Sigmoid colon (tissue), 7 donors: ENCODE measurements around the gene EPB41L3. TPM values are rescaled to one million over a fixed set of nuclear protein-coding genes. Genes with fewer than 3 reads are reported as not detected.
"Not testable (repeated sequence)": the region's sequence is repeated elsewhere in the genome, so short reads cannot be mapped to it uniquely, and the experiment has no call there.

Experiments used
- DNase-seq: peaks from one replicate; pipeline ENCODE4 v3.0.0-alpha.2; 2019
- H3K27ac ChIP-seq, 4 donors: fragments of 200-600 bp; sonication (generic); one replicate each; pipeline ENCODE4 v1.5.1; 2016 to 2019; ENCODE audit warnings: mild to moderate bottlenecking in 1 of 4
- H3K27me3 ChIP-seq, 3 donors: fragments of 200-600 bp; sonication (generic); one replicate each; pipeline ENCODE4 v1.5.1; 2019; ENCODE audit warnings: mild to moderate bottlenecking in 1 of 3
- H3K36me3 ChIP-seq, 4 donors: fragments of 200-600 bp; sonication (generic); one replicate each; pipeline ENCODE4 v1.5.1; 2016 to 2019
- H3K4me1 ChIP-seq, 4 donors: fragments of 200-600 bp; sonication (generic); one replicate each; pipeline ENCODE4 v1.5.1; 2017 to 2019
- H3K4me3 ChIP-seq, 4 donors: fragments of 200-600 bp; sonication (generic); one replicate each; pipeline ENCODE4 v1.5.1; 2017 to 2019; ENCODE audit warnings: mild to moderate bottlenecking in 2 of 4, moderate library complexity in 1 of 4
- H3K9me3 ChIP-seq, 4 donors: fragments of 200-600 bp in 3 of 4; sonication (generic) in 3 of 4; one replicate each; pipeline versions ENCODE4 v1.5.1 to v1.6.1; 2013 to 2019
- CTCF ChIP-seq, 4 experiments: fragments of 450-650 bp in 3 of 4; fragments of 200-600 bp in 1 of 4; IDR thresholded peaks; one replicate each; pipeline ENCODE4 v1.5.1; 2016 to 2019; ENCODE audit warnings: antibody characterized with exemption in 4 of 4, mild to moderate bottlenecking in 3 of 4, moderate library complexity in 2 of 4
- EP300 ChIP-seq, 4 donors: sonication (generic); formaldehyde crosslinking; IDR thresholded peaks; one replicate each; pipeline ENCODE4 v1.6.1; 2017; ENCODE audit warnings: antibody characterized with exemption in 4 of 4
- POLR2A ChIP-seq, 2 donors: fragments of 450-650 bp; IDR thresholded peaks; one replicate each; pipeline ENCODE4 v1.6.1; 2016; ENCODE audit warnings: antibody characterized with exemption in 2 of 2, mild to moderate bottlenecking in 2 of 2, moderate library complexity in 2 of 2
- POLR2AphosphoS5 ChIP-seq, 4 donors: sonication (generic); formaldehyde crosslinking; IDR thresholded peaks; one replicate each; pipeline ENCODE4 v1.6.1; 2017; ENCODE audit warnings: antibody characterized with exemption in 4 of 4
- WGBS, 2 donors: extraction: QIAGEN DNeasy Blood & Tissue Kit; methylation state at CpG; one replicate each; pipeline ENCODE4 v1.1.7; 2013; 5-methylcytosine and 5-hydroxymethylcytosine counted together
- intact Hi-C: fragments of 100-400 bp; cut with DNase I; formaldehyde crosslinking; loops from one replicate; pipeline ENCODE4 v1.15.1; 2023
- polyA plus RNA-seq, 3 donors: library from polyadenylated mRNA; stranded (reverse); fragments of 200-250 nt; gene quantifications; one replicate each; pipeline ENCODE4 v1.2.3, GENCODE V29; 2013
- total RNA-seq, 4 donors: library from RNA; depleted of rRNA; stranded (reverse); fragments of >200 nt; gene quantifications; one replicate each; pipeline ENCODE4 v1.1.0, GENCODE V29; 2016
- donor health status: healthy with polysubstance abuse.
- donor health status: Bipolar disorder and iron deficiency.
- donor health status: healthy.

Gene EPB41L3
- total and polyA plus RNA-seq, 7 donors: 26.1 to 156 (median 78.8) TPM

DNA sequence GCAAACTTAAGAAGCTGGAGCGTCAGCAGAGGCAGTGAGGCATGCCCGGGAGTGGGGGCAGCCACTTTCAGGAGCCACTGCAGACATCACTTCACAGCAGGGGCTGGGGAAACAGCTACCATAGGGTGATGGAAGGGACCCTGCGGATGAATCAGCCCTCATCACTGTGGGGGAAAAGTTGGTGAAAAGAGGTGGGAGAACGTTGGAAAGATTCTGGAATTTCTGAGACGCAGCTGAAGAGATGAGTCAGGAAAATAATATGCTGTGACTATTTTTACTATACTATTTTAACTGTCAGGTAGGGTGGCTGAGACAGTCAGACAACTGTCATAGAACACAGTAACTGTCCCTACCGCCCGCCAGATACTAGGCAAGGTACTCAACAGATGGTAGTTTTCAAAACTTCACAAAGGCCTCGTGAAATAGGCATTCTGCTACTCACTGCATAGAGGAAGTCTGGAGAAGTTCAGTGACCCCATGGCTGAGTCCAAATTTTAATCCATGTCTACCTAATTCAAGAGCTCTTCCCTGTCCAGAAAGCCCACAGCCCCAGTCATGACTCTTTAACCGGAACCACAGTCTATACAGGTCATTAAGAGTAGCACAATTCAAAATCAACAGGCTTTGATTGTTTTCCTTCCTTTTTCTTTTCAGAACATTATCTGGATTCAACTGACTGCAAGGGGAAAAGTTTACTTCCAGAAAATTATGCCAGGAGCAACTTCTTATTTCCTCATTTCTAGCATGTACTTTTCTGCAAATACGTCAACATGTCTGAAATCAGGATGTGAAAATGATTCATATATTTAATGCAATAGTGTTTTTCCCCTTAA, 39.3 kb upstream of the EPB41L3 start:
- no peaks in the 10 kb centered on the region for H3K4me1 ChIP-seq
- intact Hi-C loops: no loop called here
- H3K9me3 ChIP-seq: no peaks in the 10 kb centered on the region
- TF ChIP-seq EP300 (IDR thresholded peaks at IDR 0.05) (peak in 2 of 4 donors; percentile 51 to 58), POLR2AphosphoS5 (IDR thresholded peaks at IDR 0.05) (no peak)
- H3K4me3 ChIP-seq: no peak overlapping the region
- DNase-seq: no peak
- H3K36me3 ChIP-seq: no peaks in the 10 kb centered on the region
- WGBS, 2 donors: 75 to 84% methylated on average over 10 of the region's 10 CpGs
- H3K27me3 ChIP-seq: no peaks in the 10 kb centered on the region
- peak overlapping the region; percentile 22 to 60 (median 41) for H3K27ac ChIP-seq

DNA sequence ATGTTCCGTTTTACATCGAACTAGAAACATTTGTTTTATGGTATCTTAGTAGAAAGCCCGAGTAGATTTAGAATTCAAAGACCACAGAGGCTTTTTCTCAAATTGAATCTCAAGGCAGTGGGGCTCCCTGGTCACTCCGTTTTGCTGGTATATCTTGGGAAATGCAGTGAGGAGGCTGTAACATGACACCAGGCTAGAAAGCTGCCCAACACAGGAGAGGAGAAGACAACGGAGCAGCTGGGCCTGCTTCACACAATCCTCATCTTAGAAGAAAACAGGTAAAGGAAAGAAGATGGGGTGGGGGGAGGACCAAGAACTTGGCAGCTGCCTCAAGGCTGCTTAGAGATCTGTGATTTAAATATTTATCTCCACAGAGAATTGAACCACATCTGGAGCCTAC, 38.3 kb upstream of the EPB41L3 start:
- Histone ChIP-seq H3K36me3 (no peaks in the 10 kb centered on the region), H3K4me3 (no peak overlapping the region), H3K27me3 (no peaks in the 10 kb centered on the region), H3K4me1 (no peaks in the 10 kb centered on the region), H3K9me3 (no peaks in the 10 kb centered on the region), H3K27ac (peak overlapping the region in 1 of 4 donors; percentile 60)
- intact Hi-C loops: no loop called here
- 62 to 75% methylated on average over 5 of the region's 5 CpGs for WGBS, 2 donors
- DNase-seq: no peak
- TF ChIP-seq POLR2AphosphoS5 (IDR thresholded peaks at IDR 0.05): no peak
- TF ChIP-seq POLR2A (IDR thresholded peaks at IDR 0.05): no peak
- no peak for TF ChIP-seq CTCF (IDR thresholded peaks at IDR 0.05)
- no peak for TF ChIP-seq EP300 (IDR thresholded peaks at IDR 0.05)

DNA sequence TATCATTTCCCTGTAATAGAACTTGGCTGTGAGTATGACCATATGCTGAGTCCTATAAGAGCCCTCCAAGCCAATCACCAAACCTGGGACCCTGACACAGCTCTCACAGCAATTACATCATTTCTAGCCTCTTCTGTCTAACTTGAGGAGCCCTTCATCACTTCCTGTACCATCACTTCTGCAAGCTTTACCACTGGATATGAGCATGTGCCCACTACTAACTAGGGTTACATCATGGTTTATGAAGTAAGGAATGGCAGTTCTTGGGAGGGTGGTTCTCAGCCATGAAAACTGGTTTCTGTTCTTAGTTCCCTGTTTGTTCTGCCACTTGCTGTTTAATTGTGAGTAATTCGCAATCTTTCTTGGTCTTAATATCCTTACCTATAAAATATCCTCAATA, 31.0 kb upstream of the EPB41L3 start:
- Histone ChIP-seq H3K36me3 (no peaks in the 10 kb centered on the region), H3K9me3 (no peaks in the 10 kb centered on the region), H3K27me3 (no peaks in the 10 kb centered on the region), H3K4me3 (no peak overlapping the region), H3K4me1 (no peaks in the 10 kb centered on the region), H3K27ac (no peak overlapping the region)
- 90 to 100% methylated on average over 1 of the region's 1 CpG for WGBS, 2 donors
- no peak for DNase-seq
- no peak for TF ChIP-seq POLR2AphosphoS5 (IDR thresholded peaks at IDR 0.05)
- TF ChIP-seq POLR2A (IDR thresholded peaks at IDR 0.05): no peak
- no peak for TF ChIP-seq EP300 (IDR thresholded peaks at IDR 0.05)
- no peak for TF ChIP-seq CTCF (IDR thresholded peaks at IDR 0.05)
- intact Hi-C loops: no loop called here

DNA sequence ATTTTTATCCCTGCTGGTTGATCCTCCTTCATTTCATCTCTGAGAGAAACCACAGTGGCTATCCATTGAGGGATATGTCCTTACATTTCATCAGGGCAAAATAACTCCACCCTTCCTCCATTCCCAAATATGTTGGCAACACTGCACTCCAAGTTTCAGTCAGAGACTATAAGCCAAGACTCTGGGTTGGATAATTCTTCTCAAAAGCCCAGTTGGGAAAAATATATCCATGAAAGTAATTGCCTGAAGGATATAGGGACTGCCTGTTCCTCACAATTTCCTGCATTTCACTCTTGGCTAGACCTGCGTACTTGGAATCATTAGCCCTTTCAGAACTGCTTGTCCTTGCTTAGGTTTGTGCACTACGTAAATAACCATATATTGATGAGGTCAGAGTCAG, 27.9 kb upstream of the EPB41L3 start:
- intact Hi-C loops: no loop called here
- Histone ChIP-seq H3K27me3 (no peaks in the 10 kb centered on the region), H3K4me1 (no peaks in the 10 kb centered on the region), H3K9me3 (no peaks in the 10 kb centered on the region), H3K4me3 (no peak overlapping the region), H3K36me3 (no peaks in the 10 kb centered on the region), H3K27ac (no peak overlapping the region)
- TF ChIP-seq POLR2A (IDR thresholded peaks at IDR 0.05) (no peak), CTCF (IDR thresholded peaks at IDR 0.05) (no peak), EP300 (IDR thresholded peaks at IDR 0.05) (no peak), POLR2AphosphoS5 (IDR thresholded peaks at IDR 0.05) (no peak)
- 86 to 91% methylated on average over 2 of the region's 2 CpGs for WGBS, 2 donors
- no peak for DNase-seq

DNA sequence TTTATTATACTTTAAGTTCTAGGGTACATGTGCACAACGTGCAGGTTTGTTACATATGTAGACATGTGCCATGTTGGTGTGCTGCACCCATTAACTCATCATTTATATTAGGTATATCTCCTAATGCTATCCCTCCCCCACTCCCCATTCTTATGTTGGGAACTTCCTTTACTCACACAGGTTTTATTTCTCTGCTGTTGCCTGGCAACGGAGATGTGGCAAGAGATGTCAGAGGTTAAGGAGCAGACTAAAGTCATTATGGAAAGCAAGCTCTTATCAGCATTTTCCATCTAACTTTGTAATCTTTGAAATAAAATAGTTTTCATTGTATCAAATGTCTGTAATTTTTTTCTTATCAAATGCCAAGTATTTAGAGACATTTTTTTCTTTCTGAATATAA, 26.8 kb upstream of the EPB41L3 start:
- H3K4me1 ChIP-seq, H3K27ac ChIP-seq, H3K27me3 ChIP-seq, H3K36me3 ChIP-seq, intact Hi-C loops, H3K4me3 ChIP-seq, H3K9me3 ChIP-seq: not testable (repeated sequence)
- WGBS, 2 donors: 21 to 58% methylated on average over 2 of the region's 2 CpGs
- peak; percentile 68 for DNase-seq

DNA sequence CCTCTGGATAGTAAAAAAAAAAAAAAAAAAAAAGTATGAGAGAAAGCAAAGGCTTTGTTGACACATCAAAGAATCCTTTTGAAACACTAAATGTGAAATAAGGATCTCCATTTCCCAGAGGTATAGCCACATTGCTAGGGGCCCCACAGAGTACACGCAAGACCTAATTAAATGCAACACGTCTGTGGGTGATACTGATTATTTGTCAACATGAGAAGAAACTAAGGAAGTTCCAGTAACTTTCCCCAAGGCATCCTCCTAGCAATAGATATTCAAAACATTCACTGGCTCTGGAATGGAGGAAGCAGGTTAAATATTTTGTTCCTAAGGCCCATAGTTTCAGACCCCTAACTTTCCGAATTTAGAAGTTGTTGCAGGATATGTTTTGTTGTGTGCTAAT, 24.6 kb upstream of the EPB41L3 start:
- no peak overlapping the region for H3K27ac ChIP-seq
- H3K27me3 ChIP-seq: no peaks in the 10 kb centered on the region
- 86 to 90% methylated on average over 3 of the region's 3 CpGs for WGBS, 2 donors
- H3K4me3 ChIP-seq: no peak overlapping the region
- DNase-seq: no peak
- H3K36me3 ChIP-seq: no peaks in the 10 kb centered on the region
- intact Hi-C loops: no loop called here
- no peak for TF ChIP-seq CTCF (IDR thresholded peaks at IDR 0.05)
- no peak for TF ChIP-seq EP300 (IDR thresholded peaks at IDR 0.05)
- TF ChIP-seq POLR2A (IDR thresholded peaks at IDR 0.05): no peak
- TF ChIP-seq POLR2AphosphoS5 (IDR thresholded peaks at IDR 0.05): no peak
- no peaks in the 10 kb centered on the region for H3K9me3 ChIP-seq
- no peaks in the 10 kb centered on the region for H3K4me1 ChIP-seq
